HCT116 (cell line): Measurements from ENCODE around the gene MLLT3.

Experiments
- CEBPB ChIP-seq: IDR thresholded peaks from 2 replicates; pipeline ENCODE4 v1.6.1; 2012; ENCODE audit warnings: low read depth
- CTCF ChIP-seq, 3 experiments: fragments of 200-600 bp in 1 of 3; sonication (generic) in 1 of 3; IDR thresholded peaks in 2 of 3; conservative IDR thresholded peaks in 1 of 3; 2 replicates each; pipeline ENCODE4 v1.5.1; 2012 to 2017; ENCODE audit warnings: low read depth in 2 of 3, low read length in 2 of 3, antibody characterized with exemption in 1 of 3, borderline replicate concordance in 1 of 3, control low read depth in 1 of 3, mild to moderate bottlenecking in 1 of 3, mixed read lengths in 1 of 3, mixed run types in 1 of 3, moderate library complexity in 1 of 3; ENCODE audit not compliant: insufficient read depth in 1 of 3
- EGR1 ChIP-seq: IDR thresholded peaks from 2 replicates; pipeline ENCODE4 v1.6.1; 2012; ENCODE audit warnings: low read depth
- FOSL1 ChIP-seq: IDR thresholded peaks from 2 replicates; pipeline ENCODE4 v1.6.1; 2012; ENCODE audit warnings: low read depth
- POLR2A ChIP-seq: IDR thresholded peaks from 2 replicates; pipeline ENCODE4 v1.7.0; 2011; ENCODE audit warnings: borderline replicate concordance; ENCODE audit not compliant: insufficient read depth, insufficient read length; ENCODE audit errors: extremely low read depth
- SIN3A ChIP-seq: IDR thresholded peaks from 2 replicates; pipeline ENCODE4 v1.6.1; 2012; ENCODE audit warnings: low read depth
- SP1 ChIP-seq: IDR thresholded peaks from 2 replicates; pipeline ENCODE4 v1.6.1; 2012; ENCODE audit warnings: low read depth
- SRF ChIP-seq: IDR thresholded peaks from 2 replicates; pipeline ENCODE4 v1.6.1; 2012; ENCODE audit warnings: low read depth
- ZBTB33 ChIP-seq: IDR thresholded peaks from 2 replicates; pipeline ENCODE4 v1.6.1; 2011; ENCODE audit warnings: mild to moderate bottlenecking, low read length, moderate library complexity; ENCODE audit not compliant: insufficient replicate concordance; ENCODE audit errors: extremely low read depth

- no peak for TF ChIP-seq CTCF (IDR thresholded peaks at IDR 0.05 in 2 of 3, conservative IDR thresholded peaks at IDR 0.05 in 1 of 3; ENCODE audit: borderline replicate concordance in 1 of 3, insufficient read depth in 1 of 3, low read depth in 2 of 3, low read length in 2 of 3)
- no peak for TF ChIP-seq SIN3A
- TF ChIP-seq SRF = no peak
- no peak for TF ChIP-seq CEBPB
- TF ChIP-seq ZBTB33 = no peak
- no peak for TF ChIP-seq EGR1
- no peak for TF ChIP-seq FOSL1
- TF ChIP-seq SP1 = no peak
- no peak for TF ChIP-seq POLR2A
Observed at GRCh38 chr9:20394969-20395368, 227.3 kb downstream of the MLLT3 start.
